ENCODE data around the gene AOPEP.
A peak's percentile ranks its signal among the peaks of the same experiment; 100 is the strongest.

Gene AOPEP

DNA sequence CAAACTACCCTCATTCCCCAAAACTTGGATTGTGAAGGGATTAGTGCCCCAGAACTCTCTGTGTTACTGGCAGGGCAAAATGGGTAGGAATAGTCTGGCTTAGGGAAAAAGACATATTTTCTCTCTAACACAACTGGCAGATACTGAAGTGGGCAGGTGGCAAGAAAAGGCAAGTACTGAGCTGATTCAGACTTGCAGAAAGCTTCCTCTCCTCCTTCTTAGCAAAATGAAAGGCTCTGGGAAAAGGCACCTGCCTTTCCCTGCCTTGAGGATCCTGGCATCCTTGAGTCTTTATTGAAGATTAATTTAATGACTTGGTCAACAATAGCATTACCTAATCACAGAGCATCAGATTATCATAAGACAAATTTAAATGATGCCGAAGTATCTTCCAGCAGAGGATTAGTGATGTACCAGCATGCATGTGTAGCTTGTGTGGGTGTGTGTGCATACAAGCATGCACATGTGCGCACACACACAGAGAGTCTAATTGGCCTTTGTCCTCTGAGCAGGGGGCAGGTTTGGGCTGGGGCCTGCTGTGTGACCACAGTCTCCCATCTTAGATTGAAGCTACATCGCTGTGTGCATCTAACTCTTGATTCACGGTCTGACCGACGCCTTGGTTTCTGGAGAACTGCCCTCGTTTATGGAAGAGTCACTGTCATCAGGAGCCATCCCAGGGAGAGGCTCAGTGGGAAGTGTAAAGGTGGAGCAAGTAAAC, 294.8 kb downstream of the AOPEP start:
- Histone ChIP-seq H3K27ac (ENCODE audit: low read length) (peak overlapping the region; percentile 26), H3K4me3 (ENCODE audit: low read length in 2 of 2) (peak overlapping the region in 1 of 2 donors; percentile 36), H3K36me3 (ENCODE audit: control insufficient read depth in 2 of 2, insufficient read depth in 2 of 2, low read length in 2 of 2) (peaks cover 25 to 31% of the 10 kb centered on the region in 2 donors), H3K9ac (ENCODE audit: low read length in 2 of 2) (no peak overlapping the region), H3K27me3 (ENCODE audit: control insufficient read depth in 1 of 2, insufficient read depth in 2 of 2, low read length in 2 of 2) (no peaks in the 10 kb centered on the region), H3K4me1 (ENCODE audit: control insufficient read depth, insufficient read depth, low read length) (peaks cover 71% of the 10 kb centered on the region), H3K9me3 (ENCODE audit: control insufficient read depth in 2 of 2, low read length in 2 of 2) (no peaks in the 10 kb centered on the region)

DNA sequence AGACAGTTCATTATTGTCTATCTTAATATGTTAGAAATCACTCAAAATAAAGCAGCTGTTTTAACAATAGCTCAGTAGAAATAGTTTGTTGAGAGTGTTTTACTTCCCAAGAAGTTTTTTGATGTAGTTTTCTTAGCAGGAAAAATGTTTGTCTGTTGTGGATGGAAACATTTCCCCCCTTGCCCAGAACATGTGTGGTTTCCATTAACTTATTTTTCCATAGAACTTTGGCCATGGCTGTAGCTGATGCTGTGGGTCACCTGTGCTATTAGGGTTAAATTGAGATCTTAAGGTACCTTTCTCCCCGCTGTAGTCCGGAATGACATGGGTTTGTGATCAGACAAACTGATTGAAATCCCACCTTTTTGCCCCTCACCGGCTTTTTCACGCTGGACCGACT, 296.2 kb downstream of the AOPEP start:
- Histone ChIP-seq H3K9me3 (ENCODE audit: control insufficient read depth in 2 of 2, low read length in 2 of 2) (no peaks in the 10 kb centered on the region), H3K4me1 (ENCODE audit: control insufficient read depth, insufficient read depth, low read length) (peaks cover 73% of the 10 kb centered on the region), H3K9ac (ENCODE audit: low read length in 2 of 2) (peak overlapping the region in 1 of 2 donors; percentile 33), H3K4me3 (ENCODE audit: low read length in 2 of 2) (peak overlapping the region in 1 of 2 donors; percentile 47), H3K36me3 (ENCODE audit: control insufficient read depth in 2 of 2, insufficient read depth in 2 of 2, low read length in 2 of 2) (peaks cover 19 to 21% of the 10 kb centered on the region in 2 donors), H3K27ac (ENCODE audit: low read length) (peak overlapping the region; percentile 77), H3K27me3 (ENCODE audit: control insufficient read depth in 1 of 2, insufficient read depth in 2 of 2, low read length in 2 of 2) (no peaks in the 10 kb centered on the region)

GRCh38 chr9:95023217-95024003, 296.9 kb downstream of the AOPEP start:
- peak overlapping the region; percentile 33 to 55 for H3K9ac ChIP-seq (ENCODE audit: low read length in 2 of 2)
- peak overlapping the region; percentile 54 to 60 for H3K4me3 ChIP-seq (ENCODE audit: low read length in 2 of 2)

DNA sequence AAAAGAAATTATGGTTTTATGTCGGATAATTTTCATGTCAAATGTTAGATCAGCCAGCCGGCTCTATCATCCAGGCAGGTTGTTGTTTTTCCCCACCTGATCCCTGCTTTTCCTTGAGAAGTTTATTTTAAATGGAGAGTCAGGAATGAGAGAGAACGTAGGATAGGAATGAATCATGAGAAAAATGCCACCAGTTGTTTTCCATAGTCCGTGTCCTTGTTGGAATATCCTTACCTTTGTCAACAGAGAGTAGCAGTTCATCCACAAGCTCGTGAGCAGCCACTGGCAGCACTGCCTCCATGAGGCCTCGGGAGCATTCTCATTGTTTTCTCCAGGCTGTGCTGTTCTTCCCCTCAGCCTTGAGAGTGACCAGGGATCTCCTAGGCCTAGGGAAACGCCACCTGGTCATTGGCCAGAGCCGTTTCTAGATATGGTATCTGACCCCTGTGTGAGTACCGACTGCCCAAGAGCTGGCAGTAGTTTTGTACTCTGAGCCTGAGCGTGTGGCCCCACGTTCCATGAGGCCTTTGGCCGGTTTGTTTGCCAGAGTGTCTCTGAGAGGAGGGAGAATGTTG, 297.7 kb downstream of the AOPEP start:
- Histone ChIP-seq H3K9me3 (ENCODE audit: control insufficient read depth in 2 of 2, low read length in 2 of 2) (no peaks in the 10 kb centered on the region), H3K27me3 (ENCODE audit: control insufficient read depth in 1 of 2, insufficient read depth in 2 of 2, low read length in 2 of 2) (no peaks in the 10 kb centered on the region), H3K36me3 (ENCODE audit: control insufficient read depth in 2 of 2, insufficient read depth in 2 of 2, low read length in 2 of 2) (peaks cover 18 to 19% of the 10 kb centered on the region in 2 donors), H3K4me1 (ENCODE audit: control insufficient read depth, insufficient read depth, low read length) (peaks cover 75% of the 10 kb centered on the region), H3K9ac (ENCODE audit: low read length in 2 of 2) (peak overlapping the region; percentile 13 to 42), H3K27ac (ENCODE audit: low read length) (peak overlapping the region; percentile 77), H3K4me3 (ENCODE audit: low read length in 2 of 2) (peak overlapping the region; percentile 54 to 60)

More at GRCh38 chr9:95023217-95024003, 296.9 kb downstream of the AOPEP start:
- H3K9me3 ChIP-seq (ENCODE audit: control insufficient read depth in 2 of 2, low read length in 2 of 2), result no peaks in the 10 kb centered on the region
- H3K27me3 ChIP-seq (ENCODE audit: control insufficient read depth in 1 of 2, insufficient read depth in 2 of 2, low read length in 2 of 2), result no peaks in the 10 kb centered on the region
- H3K4me1 ChIP-seq (ENCODE audit: control insufficient read depth, insufficient read depth, low read length), result peaks cover 75% of the 10 kb centered on the region
- H3K27ac ChIP-seq (ENCODE audit: low read length), result peak overlapping the region; percentile 77
- H3K36me3 ChIP-seq (ENCODE audit: control insufficient read depth in 2 of 2, insufficient read depth in 2 of 2, low read length in 2 of 2), result peaks cover 20 to 21% of the 10 kb centered on the region in 2 donors

DNA sequence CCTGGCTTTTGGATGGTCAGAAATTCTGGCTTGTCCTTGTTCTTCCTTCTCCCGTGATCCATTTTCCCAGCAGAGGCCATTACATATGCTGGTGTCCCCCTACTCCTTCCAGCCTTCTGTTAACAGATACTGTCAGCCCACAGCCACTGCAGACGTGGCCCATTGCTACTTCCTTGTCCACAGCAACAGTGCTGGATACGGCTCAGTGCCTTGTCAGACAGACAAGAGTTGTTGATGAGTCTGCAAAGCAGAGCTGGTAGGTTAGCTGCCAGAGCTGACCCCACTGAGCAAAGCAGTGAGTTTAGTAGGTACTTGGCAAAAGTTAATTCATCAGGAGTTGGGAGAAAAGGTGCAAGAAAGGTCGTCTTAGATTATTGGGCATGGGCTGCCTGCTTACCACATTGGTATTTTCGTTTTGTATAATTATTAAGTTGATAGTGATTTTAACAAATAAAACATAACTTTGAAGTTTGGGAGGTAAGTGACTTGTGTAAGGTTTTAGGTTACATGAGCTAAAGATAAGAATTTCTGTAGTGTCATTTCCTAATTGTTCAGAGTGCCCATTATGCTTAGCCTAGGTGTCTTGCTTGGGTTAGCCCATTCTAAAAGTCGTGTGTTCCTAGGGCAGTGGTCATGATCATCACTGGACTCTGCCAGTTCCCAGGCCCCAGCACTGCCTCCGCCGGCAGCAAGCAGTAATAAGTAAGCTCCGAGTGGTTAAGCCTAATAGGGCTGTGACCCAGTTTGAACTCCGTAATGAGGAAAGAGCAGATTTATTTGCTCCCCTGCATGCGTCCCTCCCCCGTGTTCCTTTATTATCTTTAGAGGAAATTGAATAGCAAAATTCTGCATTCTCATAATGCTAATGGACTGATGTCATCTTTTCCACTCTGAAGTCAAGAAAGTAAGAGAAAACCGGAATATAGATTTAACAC, 299.0 kb downstream of the AOPEP start:
- no peaks in the 10 kb centered on the region for H3K9me3 ChIP-seq (ENCODE audit: control insufficient read depth in 2 of 2, low read length in 2 of 2)
- H3K27me3 ChIP-seq (ENCODE audit: control insufficient read depth in 1 of 2, insufficient read depth in 2 of 2, low read length in 2 of 2), result no peaks in the 10 kb centered on the region
- H3K36me3 ChIP-seq (ENCODE audit: control insufficient read depth in 2 of 2, insufficient read depth in 2 of 2, low read length in 2 of 2), result peaks cover 6 to 11% of the 10 kb centered on the region in 2 donors
- peak overlapping the region; percentile 41 to 56 for H3K4me3 ChIP-seq (ENCODE audit: low read length in 2 of 2)
- H3K27ac ChIP-seq (ENCODE audit: low read length), result peak overlapping the region; percentile 82
- peaks cover 76% of the 10 kb centered on the region for H3K4me1 ChIP-seq (ENCODE audit: control insufficient read depth, insufficient read depth, low read length)
- H3K9ac ChIP-seq (ENCODE audit: low read length in 2 of 2), result peak overlapping the region; percentile 36 to 46

DNA sequence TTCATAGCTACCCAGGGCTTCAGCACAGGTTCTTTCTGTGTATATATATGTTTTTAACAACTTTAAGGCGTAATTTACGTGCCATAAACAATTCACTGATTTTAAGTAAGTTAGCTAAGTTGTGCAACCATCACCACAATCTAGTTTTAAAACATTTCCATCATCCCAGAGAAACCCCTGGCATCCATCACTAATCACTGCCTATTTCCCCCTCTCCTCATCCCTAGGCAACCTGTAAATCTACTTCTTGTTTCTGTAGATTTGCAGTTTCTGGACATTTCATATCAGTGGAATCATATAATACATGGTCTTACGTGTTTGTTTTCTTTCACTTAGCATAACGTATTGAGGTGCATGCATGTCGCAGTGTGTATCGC, 299.6 kb downstream of the AOPEP start:
- no peaks in the 10 kb centered on the region for H3K9me3 ChIP-seq (ENCODE audit: control insufficient read depth in 2 of 2, low read length in 2 of 2)
- no peak overlapping the region for H3K9ac ChIP-seq (ENCODE audit: low read length in 2 of 2)
- peak overlapping the region in 1 of 2 donors; percentile 56 for H3K4me3 ChIP-seq (ENCODE audit: low read length in 2 of 2)
- H3K27ac ChIP-seq (ENCODE audit: low read length), result peak overlapping the region; percentile 82
- H3K4me1 ChIP-seq (ENCODE audit: control insufficient read depth, insufficient read depth, low read length), result peaks cover 80% of the 10 kb centered on the region
- no peaks in the 10 kb centered on the region for H3K27me3 ChIP-seq (ENCODE audit: control insufficient read depth in 1 of 2, insufficient read depth in 2 of 2, low read length in 2 of 2)
- H3K36me3 ChIP-seq (ENCODE audit: control insufficient read depth in 2 of 2, insufficient read depth in 2 of 2, low read length in 2 of 2), result peaks cover 6 to 9% of the 10 kb centered on the region in 2 donors

GRCh38 chr9:95027914-95028852, 301.7 kb downstream of the AOPEP start:
- H3K4me1 ChIP-seq (ENCODE audit: control insufficient read depth, insufficient read depth, low read length), result peaks cover 88% of the 10 kb centered on the region
- H3K36me3 ChIP-seq (ENCODE audit: control insufficient read depth in 2 of 2, insufficient read depth in 2 of 2, low read length in 2 of 2), result peaks cover 0 to 6% of the 10 kb centered on the region in 2 donors
- no peak overlapping the region for H3K9ac ChIP-seq (ENCODE audit: low read length in 2 of 2)
- H3K9me3 ChIP-seq (ENCODE audit: control insufficient read depth in 2 of 2, low read length in 2 of 2), result no peaks in the 10 kb centered on the region
- no peaks in the 10 kb centered on the region for H3K27me3 ChIP-seq (ENCODE audit: control insufficient read depth in 1 of 2, insufficient read depth in 2 of 2, low read length in 2 of 2)
- peak overlapping the region; percentile 9 to 35 for H3K4me3 ChIP-seq (ENCODE audit: low read length in 2 of 2)
- peak overlapping the region; percentile 62 for H3K27ac ChIP-seq (ENCODE audit: low read length)

DNA sequence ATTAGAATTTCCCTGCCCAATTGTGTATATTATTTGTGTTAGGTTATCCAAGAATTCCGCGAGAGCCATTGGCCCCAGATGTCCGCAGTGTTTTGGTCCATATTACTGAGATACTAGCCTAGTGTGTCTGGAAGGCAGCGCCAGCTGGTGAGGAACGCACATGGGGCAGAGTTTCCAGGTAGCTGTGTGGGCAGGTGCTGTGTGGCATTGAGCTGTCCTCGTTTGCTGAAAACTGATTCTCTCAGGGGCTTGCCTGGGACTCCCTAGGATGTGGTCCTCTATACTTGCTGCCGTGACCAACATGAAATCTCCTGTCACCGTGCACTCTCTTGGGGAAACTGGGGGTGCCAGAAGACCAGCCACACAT, 302.3 kb downstream of the AOPEP start:
- Histone ChIP-seq H3K36me3 (ENCODE audit: control insufficient read depth in 2 of 2, insufficient read depth in 2 of 2, low read length in 2 of 2) (peaks cover 0 to 6% of the 10 kb centered on the region in 2 donors), H3K4me1 (ENCODE audit: control insufficient read depth, insufficient read depth, low read length) (peaks cover 82% of the 10 kb centered on the region), H3K9ac (ENCODE audit: low read length in 2 of 2) (peak overlapping the region in 1 of 2 donors; percentile 29), H3K4me3 (ENCODE audit: low read length in 2 of 2) (peak overlapping the region; percentile 9 to 35), H3K9me3 (ENCODE audit: control insufficient read depth in 2 of 2, low read length in 2 of 2) (no peaks in the 10 kb centered on the region), H3K27me3 (ENCODE audit: control insufficient read depth in 1 of 2, insufficient read depth in 2 of 2, low read length in 2 of 2) (no peaks in the 10 kb centered on the region), H3K27ac (ENCODE audit: low read length) (peak overlapping the region; percentile 62)

DNA sequence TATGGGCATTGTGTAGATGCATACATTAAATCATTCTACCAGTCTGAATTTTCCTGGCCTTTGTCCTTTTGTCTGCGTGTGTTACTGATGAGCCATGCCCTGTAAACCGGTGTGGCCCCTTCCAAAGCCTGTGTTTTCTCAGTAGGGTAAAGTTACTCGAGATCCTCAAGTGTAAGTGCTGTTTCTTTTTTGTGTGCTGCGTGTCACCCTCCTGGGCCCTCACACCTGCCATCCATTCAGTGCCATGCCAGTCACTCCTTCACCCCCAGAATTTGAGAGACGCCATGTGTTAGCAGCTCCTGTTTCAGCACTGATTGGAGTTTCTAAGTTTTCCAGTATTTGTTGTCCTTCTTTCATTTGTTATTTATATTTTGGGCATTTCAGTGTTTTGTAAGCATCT, 302.8 kb downstream of the AOPEP start:
- peaks cover 0 to 6% of the 10 kb centered on the region in 2 donors for H3K36me3 ChIP-seq (ENCODE audit: control insufficient read depth in 2 of 2, insufficient read depth in 2 of 2, low read length in 2 of 2)
- peaks cover 81% of the 10 kb centered on the region for H3K4me1 ChIP-seq (ENCODE audit: control insufficient read depth, insufficient read depth, low read length)
- peak overlapping the region in 1 of 2 donors; percentile 51 for H3K9ac ChIP-seq (ENCODE audit: low read length in 2 of 2)
- peak overlapping the region in 1 of 2 donors; percentile 35 for H3K4me3 ChIP-seq (ENCODE audit: low read length in 2 of 2)
- H3K9me3 ChIP-seq (ENCODE audit: control insufficient read depth in 2 of 2, low read length in 2 of 2), result no peaks in the 10 kb centered on the region
- no peaks in the 10 kb centered on the region for H3K27me3 ChIP-seq (ENCODE audit: control insufficient read depth in 1 of 2, insufficient read depth in 2 of 2, low read length in 2 of 2)
- peak overlapping the region; percentile 62 for H3K27ac ChIP-seq (ENCODE audit: low read length)

All from stomach smooth muscle (tissue), 2 donors.